H4 (cell line): Measurements from ENCODE around the gene OR52K1. TPM values are rescaled to one million over a fixed set of nuclear protein-coding genes. Genes with fewer than 3 reads are reported as not detected.
"Not testable (repeated sequence)": the region's sequence is repeated elsewhere in the genome, so short reads cannot be mapped to it uniquely, and the experiment has no call there.

Experiments used
- DNase-seq: peaks from one replicate; pipeline ENCODE4 v3.0.0-alpha.2; 2015; ENCODE audit warnings: low spot score
- total RNA-seq: library from RNA; depleted of rRNA; stranded (reverse); fragments of >200 nt; shearing (Covaris generic); gene quantifications from 2 replicates; pipeline ENCODE4 v1.2.3, GENCODE V29; 2014; rRNA removed

OR52K1 gene
- total RNA-seq, 1 experiment from 2014 or later: not detected

GRCh38 chr11:4491405-4491804 lies 9.0 kb downstream of the OR52K1 start:
- DNase-seq: not testable (repeated sequence)

GRCh38 chr11:4491878-4492606 lies 9.6 kb downstream of the OR52K1 start:
- DNase-seq: no peak

- no peak for DNase-seq
These were observed 11.0 kb downstream of the OR52K1 start for GRCh38 chr11:4493480-4493818.

- no peak for DNase-seq
These were observed 13.0 kb downstream of the OR52K1 start for GRCh38 chr11:4495487-4495886.

- DNase-seq: no peak
These were observed 13.5 kb downstream of the OR52K1 start for GRCh38 chr11:4495986-4496385.

GRCh38 chr11:4496557-4497248 lies 14.3 kb downstream of the OR52K1 start:
- no peak for DNase-seq

- no peak for DNase-seq
These were observed 26.4 kb downstream of the OR52K1 start for GRCh38 chr11:4508886-4509285.

GRCh38 chr11:4511282-4512245 lies 29.1 kb downstream of the OR52K1 start:
- DNase-seq: no peak

- DNase-seq: no peak
These were observed 31.8 kb downstream of the OR52K1 start for GRCh38 chr11:4514196-4514595.

GRCh38 chr11:4522339-4522738 lies 39.9 kb downstream of the OR52K1 start:
- no peak for DNase-seq

GRCh38 chr11:4522752-4523151 lies 40.3 kb downstream of the OR52K1 start:
- DNase-seq: no peak

- no peak for DNase-seq
These were observed 41.2 kb downstream of the OR52K1 start for GRCh38 chr11:4523666-4524065.

GRCh38 chr11:4527926-4528325 lies 45.5 kb downstream of the OR52K1 start:
- DNase-seq: no peak

GRCh38 chr11:4531686-4532085 lies 49.2 kb downstream of the OR52K1 start:
- DNase-seq: not testable (repeated sequence)

GRCh38 chr11:4539603-4540219 lies 57.3 kb downstream of the OR52K1 start:
- no peak for DNase-seq

- DNase-seq: no peak
These were observed 58.6 kb downstream of the OR52K1 start for GRCh38 chr11:4541071-4541470.

Other genes starting within 250 kb of the OR52K1 start
- gene OR52B4, start 114.3 kb upstream of the OR52K1 start, total RNA-seq: not detected in 2 replicates
- 34.9 and 40.5 TPM in 2 replicates for gene TRIM21, start 88.9 kb upstream of the OR52K1 start, total RNA-seq
- not detected in 2 replicates for gene OR52K2, start 33.4 kb upstream of the OR52K1 start, total RNA-seq
- gene OR52M1, start 62.5 kb downstream of the OR52K1 start, total RNA-seq: not detected in 2 replicates
- gene OR52I2, start 99.1 kb downstream of the OR52K1 start, total RNA-seq: not detected in 2 replicates
- not detected in 2 replicates for gene OR52I1, start 111.4 kb downstream of the OR52K1 start, total RNA-seq
- gene TRIM68, start 125.6 kb downstream of the OR52K1 start, total RNA-seq: 16.6 and 25.6 TPM in 2 replicates
- not detected in 2 replicates for gene OR51D1, start 154.8 kb downstream of the OR52K1 start, total RNA-seq
- gene OR51E1, start 161.3 kb downstream of the OR52K1 start, total RNA-seq: not detected in 2 replicates
- 0.37 and 1.2 TPM in 2 replicates for gene OR51E2, start 215.2 kb downstream of the OR52K1 start, total RNA-seq
- gene MMP26, start 222.1 kb downstream of the OR52K1 start, total RNA-seq: not detected in 2 replicates